RWPE1 (cell line): Measurements from ENCODE around the gene NLRP9.

Experiments
- CTCF ChIA-PET: fragments of 350-600 bp; sonication (Branson Sonifier 250); formaldehyde crosslinking; extraction: SDS; loops from one replicate; lab custom pipeline; 2021; lab: Yijun Ruan, JAX
- POLR2A ChIA-PET: fragments of 400-600 bp; formaldehyde crosslinking; extraction: SDS; loops from one replicate; lab custom pipeline; 2020; ENCODE audit warnings: antibody characterized with exemption; ENCODE audit not compliant: low non-redundant PET; lab: Yijun Ruan, JAX
- DNase-seq: peaks from one replicate; pipeline ENCODE4 v3.0.0; 2012; ENCODE audit warnings: low spot score
- H3K27ac ChIP-seq: fragments of 450-650 bp; 2 replicates; pipeline ENCODE4 v1.5.1; 2017
- TF ChIP-seq, protein P1 (sequence below): fragments of 450-650 bp; conservative IDR thresholded peaks from 2 replicates; pipeline ENCODE4 v1.5.1; 2017; ENCODE audit warnings: low read depth, mild to moderate bottlenecking

Gene NLRP9

DNA sequence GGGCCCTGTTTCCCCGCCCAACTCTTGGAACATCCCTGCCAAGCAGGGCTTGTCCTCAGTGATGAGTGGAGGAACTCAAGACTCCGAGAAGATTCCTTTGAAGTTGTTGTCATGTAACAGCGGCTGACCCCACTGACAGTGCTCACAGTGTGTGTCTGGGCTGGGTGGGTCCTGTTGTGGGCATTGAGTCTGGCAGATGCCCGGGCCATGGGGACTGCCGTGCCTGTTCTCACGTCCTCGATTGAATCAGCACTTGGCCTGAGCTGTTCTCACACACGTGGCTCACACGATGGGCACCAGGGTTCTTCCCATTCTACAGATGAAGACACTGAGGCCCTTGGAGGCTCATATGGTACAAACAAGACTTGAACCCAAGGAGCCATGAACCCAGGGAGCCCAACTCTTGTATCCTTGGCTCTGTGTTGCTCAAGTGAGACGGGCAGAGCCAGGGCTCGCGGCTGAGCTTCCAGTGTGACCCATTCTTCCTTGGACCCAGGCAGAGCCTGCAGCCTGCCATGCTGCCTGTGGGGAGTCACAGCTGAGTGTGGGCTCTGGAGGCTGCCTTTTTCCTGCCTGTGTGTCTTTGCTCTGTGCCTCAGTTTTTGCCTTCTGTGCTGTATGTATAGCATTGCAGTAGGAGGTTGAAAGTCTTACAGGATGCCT, 71.7 kb downstream of the NLRP9 start:
- peak overlapping the region; percentile 13 for H3K27ac ChIP-seq
- ChIA-PET POLR2A (no interaction called here), CTCF (interaction anchor here (0.6 kb wide), 1 partner anchor 8 kb away, joined by 3 read pairs; no protein-coding TSS in a partner anchor)
- no peak for DNase-seq
- TF ChIP-seq, protein P1, sequence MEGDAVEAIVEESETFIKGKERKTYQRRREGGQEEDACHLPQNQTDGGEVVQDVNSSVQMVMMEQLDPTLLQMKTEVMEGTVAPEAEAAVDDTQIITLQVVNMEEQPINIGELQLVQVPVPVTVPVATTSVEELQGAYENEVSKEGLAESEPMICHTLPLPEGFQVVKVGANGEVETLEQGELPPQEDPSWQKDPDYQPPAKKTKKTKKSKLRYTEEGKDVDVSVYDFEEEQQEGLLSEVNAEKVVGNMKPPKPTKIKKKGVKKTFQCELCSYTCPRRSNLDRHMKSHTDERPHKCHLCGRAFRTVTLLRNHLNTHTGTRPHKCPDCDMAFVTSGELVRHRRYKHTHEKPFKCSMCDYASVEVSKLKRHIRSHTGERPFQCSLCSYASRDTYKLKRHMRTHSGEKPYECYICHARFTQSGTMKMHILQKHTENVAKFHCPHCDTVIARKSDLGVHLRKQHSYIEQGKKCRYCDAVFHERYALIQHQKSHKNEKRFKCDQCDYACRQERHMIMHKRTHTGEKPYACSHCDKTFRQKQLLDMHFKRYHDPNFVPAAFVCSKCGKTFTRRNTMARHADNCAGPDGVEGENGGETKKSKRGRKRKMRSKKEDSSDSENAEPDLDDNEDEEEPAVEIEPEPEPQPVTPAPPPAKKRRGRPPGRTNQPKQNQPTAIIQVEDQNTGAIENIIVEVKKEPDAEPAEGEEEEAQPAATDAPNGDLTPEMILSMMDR: no peak

DNA sequence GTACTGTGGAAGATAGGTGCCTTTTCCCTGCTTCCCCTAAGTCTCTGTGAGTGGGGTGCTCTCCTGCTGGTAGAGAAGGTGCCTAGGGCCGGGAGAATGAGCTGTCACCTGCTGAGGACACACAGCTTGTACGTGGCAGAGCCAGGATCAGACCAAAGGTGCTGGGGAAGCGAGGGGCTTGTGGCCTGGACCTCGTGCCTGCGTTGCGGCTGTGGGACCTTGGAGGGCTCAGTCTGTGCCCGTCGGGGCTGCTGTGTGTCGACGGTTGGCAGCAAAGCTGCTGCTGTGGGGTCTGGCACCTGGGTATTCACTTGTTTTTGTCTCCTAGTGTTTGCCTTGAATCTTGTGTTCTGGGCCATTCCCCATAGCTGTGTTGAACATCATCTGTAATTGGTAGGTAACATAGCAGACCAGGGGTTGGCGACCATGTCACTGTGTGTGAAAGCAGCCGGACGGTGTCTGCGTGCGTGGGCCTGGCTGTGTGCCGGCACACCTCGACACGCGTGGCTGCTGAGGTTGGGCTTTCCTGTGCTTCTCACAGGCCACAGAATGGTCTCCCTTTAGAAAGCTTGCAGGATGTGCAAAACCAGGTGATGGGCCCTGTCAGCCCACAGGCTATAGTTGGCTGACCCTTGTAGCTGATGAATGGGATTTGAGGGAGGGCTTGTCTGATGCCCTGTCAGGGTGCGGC, 74.2 kb downstream of the NLRP9 start:
- ChIA-PET CTCF (no interaction called here), POLR2A (no interaction called here)
- no peak for DNase-seq
- TF ChIP-seq, protein P1: no peak
- no peak overlapping the region for H3K27ac ChIP-seq

DNA sequence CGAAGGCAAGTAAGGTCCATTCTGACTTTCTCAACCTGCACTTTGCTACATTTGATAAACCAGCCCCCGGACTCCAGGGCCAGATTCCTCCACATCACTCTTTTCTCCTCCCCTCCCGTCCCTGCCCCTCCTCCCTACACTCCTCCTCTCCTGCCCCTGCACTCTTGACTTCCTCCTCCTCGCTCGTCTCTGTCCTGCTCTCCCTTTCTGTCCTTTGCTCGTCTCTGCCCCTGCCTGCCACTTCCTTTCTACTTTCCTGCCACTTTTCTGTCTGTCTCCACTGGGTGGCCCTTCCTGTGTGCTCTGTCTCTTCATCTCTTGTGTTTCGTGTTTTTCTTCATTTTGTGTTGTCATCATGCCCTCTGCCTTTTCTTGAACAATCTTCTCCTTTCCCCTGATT, 76.4 kb downstream of the NLRP9 start:
- ChIA-PET POLR2A (no interaction called here), CTCF (no interaction called here)
- DNase-seq: no peak
- TF ChIP-seq, protein P1: no peak
- peak overlapping the region; percentile 28 for H3K27ac ChIP-seq

DNA sequence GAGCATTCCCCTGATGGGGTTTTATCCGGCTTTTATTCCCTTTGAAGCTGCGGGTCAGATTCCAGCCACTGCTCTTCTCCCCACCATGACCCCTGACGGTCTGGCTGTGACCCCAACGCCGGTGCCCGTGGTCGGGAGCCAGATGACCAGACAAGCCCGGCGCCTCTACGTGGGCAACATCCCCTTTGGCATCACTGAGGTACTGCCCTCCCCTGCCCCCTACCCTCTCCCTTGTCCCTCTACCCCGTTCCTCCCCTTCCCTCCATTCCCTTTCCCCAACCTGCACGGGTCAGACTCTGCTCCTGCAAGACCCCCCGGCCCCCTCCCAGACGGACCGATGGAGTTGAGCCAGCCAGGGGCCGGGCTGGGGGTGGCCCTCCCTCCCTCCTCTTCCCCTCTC, 77.2 kb downstream of the NLRP9 start:
- ChIA-PET POLR2A (no interaction called here), CTCF (no interaction called here)
- no peak for DNase-seq
- TF ChIP-seq, protein P1: no peak
- H3K27ac ChIP-seq: peak overlapping the region; percentile 28

DNA sequence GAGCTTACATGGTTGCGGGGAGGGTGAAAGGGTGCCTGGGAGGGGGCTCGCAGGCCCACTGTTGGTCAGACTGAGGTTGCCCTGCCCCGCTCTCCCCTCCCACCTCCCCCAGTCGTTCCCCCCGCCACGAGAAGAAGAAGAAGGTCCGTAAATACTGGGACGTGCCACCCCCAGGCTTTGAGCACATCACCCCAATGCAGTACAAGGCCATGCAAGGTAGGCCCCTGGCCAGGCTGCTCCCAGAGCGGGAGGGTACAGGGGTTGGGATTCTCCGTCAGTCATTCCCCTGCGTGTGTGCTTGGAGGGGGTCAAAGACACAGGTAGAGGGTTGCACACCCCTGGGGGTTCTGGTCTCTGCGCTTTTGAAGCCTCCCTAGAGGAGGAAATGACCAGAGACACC, 77.8 kb downstream of the NLRP9 start:
- H3K27ac ChIP-seq: peak overlapping the region; percentile 28
- POLR2A ChIA-PET: no interaction called here
- TF ChIP-seq, protein P1: no peak
- no peak for DNase-seq
- CTCF ChIA-PET: no interaction called here

DNA sequence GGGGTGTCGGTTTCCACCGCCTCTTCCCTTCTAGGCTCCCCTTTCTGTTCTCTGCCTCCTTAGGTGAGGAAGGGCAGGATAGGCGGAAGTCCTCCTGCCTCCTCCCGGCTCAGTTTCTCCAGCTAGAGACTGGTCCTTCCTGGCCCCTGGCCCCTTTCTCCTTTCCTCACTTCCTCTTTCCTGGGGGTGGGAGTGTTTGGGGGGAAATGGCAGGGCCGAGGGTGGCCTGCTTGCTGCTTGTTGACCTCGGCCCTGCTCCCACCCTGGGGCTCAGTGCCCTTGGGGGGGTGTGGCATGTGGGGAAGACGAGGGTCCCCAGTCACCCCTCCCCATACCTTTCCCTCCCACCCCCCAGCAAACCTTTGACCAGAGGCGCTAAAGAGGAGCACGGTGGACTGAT, 78.4 kb downstream of the NLRP9 start:
- ChIA-PET CTCF (no interaction called here), POLR2A (no interaction called here)
- TF ChIP-seq, protein P1: no peak
- no peak for DNase-seq
- peak overlapping the region; percentile 22 for H3K27ac ChIP-seq
